Ovary (tissue), 3 donors: ENCODE data around the gene RNF135.

Source experiments
- CTCF ChIP-seq, 3 donors: fragments of 450-650 bp in 2 of 3; fragments of 200-600 bp in 1 of 3; IDR thresholded peaks; one replicate each; pipeline versions ENCODE4 v1.5.1 to v1.8.0; 2016 to 2022; ENCODE audit warnings: antibody characterized with exemption in 3 of 3, mild to moderate bottlenecking in 1 of 3
- EP300 ChIP-seq: sonication (generic); formaldehyde crosslinking; IDR thresholded peaks from one replicate; pipeline ENCODE4 v1.6.1; 2017; ENCODE audit warnings: antibody characterized with exemption
- POLR2A ChIP-seq: fragments of 450-650 bp; IDR thresholded peaks from one replicate; pipeline ENCODE4 v1.6.1; 2017; ENCODE audit warnings: antibody characterized with exemption, mild to moderate bottlenecking, moderate library complexity
- donor health status: DM: no; HTN: no; CAD: no.

- TF ChIP-seq CTCF (IDR thresholded peaks at IDR 0.05) (no peak), POLR2A (no peak), EP300 (no peak)
Measured at GRCh38 chr17:30997842-30998241, 27.0 kb downstream of the RNF135 start.
